Measurements from ENCODE around the gene CNP. TPM values are rescaled to one million over a fixed set of nuclear protein-coding genes. Genes with fewer than 3 reads are reported as not detected.

The CNP gene
- total RNA-seq, 4 donors from 2014 or later = 24.7 to 76.7 (median 43.4) TPM

- Histone ChIP-seq H3K4me3 (no peak overlapping the region), H3K4me1 (no peaks in the 10 kb centered on the region), H3K9me3 (no peaks in the 10 kb centered on the region), H3K27me3 (no peaks in the 10 kb centered on the region), H3K27ac (no peak overlapping the region), H3K36me3 (no peaks in the 10 kb centered on the region)
- TF ChIP-seq POLR2A (IDR thresholded peaks at IDR 0.05) (no peak), CTCF (IDR thresholded peaks at IDR 0.05) (no peak)
- no peak for DNase-seq
These were observed 17.7 kb upstream of the CNP start for GRCh38 chr17:41948762-41949460.

GRCh38 chr17:41956522-41956921 lies 10.1 kb upstream of the CNP start:
- H3K36me3 ChIP-seq = no peaks in the 10 kb centered on the region
- no peak for TF ChIP-seq CTCF (IDR thresholded peaks at IDR 0.05)
- no peak for TF ChIP-seq POLR2A (IDR thresholded peaks at IDR 0.05)
- H3K27me3 ChIP-seq = no peaks in the 10 kb centered on the region
- no peak overlapping the region for H3K27ac ChIP-seq
- no peaks in the 10 kb centered on the region for H3K4me1 ChIP-seq
- H3K9me3 ChIP-seq = no peaks in the 10 kb centered on the region
- H3K4me3 ChIP-seq = no peak overlapping the region
- no peak for DNase-seq

GRCh38 chr17:41957031-41957868 lies 9.3 kb upstream of the CNP start:
- DNase-seq = no peak
- no peak overlapping the region for H3K27ac ChIP-seq
- TF ChIP-seq POLR2A (IDR thresholded peaks at IDR 0.05) (no peak), CTCF (IDR thresholded peaks at IDR 0.05) (no peak)
- no peak overlapping the region for H3K4me3 ChIP-seq
- H3K9me3 ChIP-seq = no peaks in the 10 kb centered on the region
- H3K27me3 ChIP-seq = no peaks in the 10 kb centered on the region
- H3K36me3 ChIP-seq = no peaks in the 10 kb centered on the region
- no peaks in the 10 kb centered on the region for H3K4me1 ChIP-seq

- TF ChIP-seq POLR2A (IDR thresholded peaks at IDR 0.05) (no peak), CTCF (IDR thresholded peaks at IDR 0.05) (no peak)
- H3K27me3 ChIP-seq = no peaks in the 10 kb centered on the region
- no peak overlapping the region for H3K27ac ChIP-seq
- DNase-seq = no peak
- no peak overlapping the region for H3K4me3 ChIP-seq
- no peaks in the 10 kb centered on the region for H3K9me3 ChIP-seq
- H3K4me1 ChIP-seq = no peaks in the 10 kb centered on the region
- H3K36me3 ChIP-seq = no peaks in the 10 kb centered on the region
These were observed 8.6 kb upstream of the CNP start for GRCh38 chr17:41957869-41958439.

- Histone ChIP-seq H3K4me3 (no peak overlapping the region), H3K36me3 (no peaks in the 10 kb centered on the region), H3K27ac (no peak overlapping the region), H3K27me3 (no peaks in the 10 kb centered on the region), H3K9me3 (no peaks in the 10 kb centered on the region), H3K4me1 (no peaks in the 10 kb centered on the region)
- DNase-seq = no peak
- TF ChIP-seq POLR2A (IDR thresholded peaks at IDR 0.05) (no peak), CTCF (IDR thresholded peaks at IDR 0.05) (no peak)
These were observed 7.6 kb upstream of the CNP start for GRCh38 chr17:41959030-41959335.

All from Peyer's patch (tissue), 4 donors.